ENCODE measurements around the gene BTN2A1. TPM values are rescaled to one million over a fixed set of nuclear protein-coding genes. Genes with fewer than 3 reads are reported as not detected.
A peak's percentile ranks its signal among the peaks of the same experiment; 100 is the strongest.
"Not testable (repeated sequence)": the region's sequence is repeated elsewhere in the genome, so short reads cannot be mapped to it uniquely, and the experiment has no call there.

The BTN2A1 gene
- total RNA-seq, 1 experiment from 2014 or later, result 15.0 TPM

DNA sequence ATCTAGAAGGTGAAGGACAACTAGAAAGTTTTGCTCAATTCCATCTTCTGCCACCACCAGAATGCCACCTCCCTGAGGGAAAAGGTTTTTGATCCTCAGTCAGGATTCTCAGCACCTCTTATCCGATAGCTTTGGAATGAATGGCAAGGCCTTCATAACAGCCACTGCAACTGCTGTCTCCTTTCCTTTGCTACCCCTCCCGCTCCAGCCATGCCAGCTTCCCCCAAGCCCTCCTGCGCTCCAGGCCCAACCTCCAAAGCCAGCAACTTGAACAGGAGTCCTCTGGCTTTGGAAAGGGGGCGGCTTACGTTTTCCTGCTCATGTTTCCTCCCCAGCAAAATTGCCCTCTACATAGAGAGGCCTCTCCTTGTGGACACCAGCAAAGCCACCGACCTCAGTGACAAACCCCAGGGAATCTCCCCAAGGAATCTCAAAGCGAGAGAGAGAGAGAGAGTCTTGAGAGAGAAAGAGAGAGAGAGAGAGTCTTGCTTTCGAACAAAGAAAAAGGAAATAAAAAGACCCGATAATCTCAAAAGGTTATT is 420 bp upstream of the BTN2A1 start:
- TF ChIP-seq, protein P1, sequence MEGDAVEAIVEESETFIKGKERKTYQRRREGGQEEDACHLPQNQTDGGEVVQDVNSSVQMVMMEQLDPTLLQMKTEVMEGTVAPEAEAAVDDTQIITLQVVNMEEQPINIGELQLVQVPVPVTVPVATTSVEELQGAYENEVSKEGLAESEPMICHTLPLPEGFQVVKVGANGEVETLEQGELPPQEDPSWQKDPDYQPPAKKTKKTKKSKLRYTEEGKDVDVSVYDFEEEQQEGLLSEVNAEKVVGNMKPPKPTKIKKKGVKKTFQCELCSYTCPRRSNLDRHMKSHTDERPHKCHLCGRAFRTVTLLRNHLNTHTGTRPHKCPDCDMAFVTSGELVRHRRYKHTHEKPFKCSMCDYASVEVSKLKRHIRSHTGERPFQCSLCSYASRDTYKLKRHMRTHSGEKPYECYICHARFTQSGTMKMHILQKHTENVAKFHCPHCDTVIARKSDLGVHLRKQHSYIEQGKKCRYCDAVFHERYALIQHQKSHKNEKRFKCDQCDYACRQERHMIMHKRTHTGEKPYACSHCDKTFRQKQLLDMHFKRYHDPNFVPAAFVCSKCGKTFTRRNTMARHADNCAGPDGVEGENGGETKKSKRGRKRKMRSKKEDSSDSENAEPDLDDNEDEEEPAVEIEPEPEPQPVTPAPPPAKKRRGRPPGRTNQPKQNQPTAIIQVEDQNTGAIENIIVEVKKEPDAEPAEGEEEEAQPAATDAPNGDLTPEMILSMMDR (IDR thresholded peaks at IDR 0.05; ENCODE audit: insufficient read depth in 1 of 2, low read depth in 1 of 2, low read length in 1 of 2, severe bottlenecking in 1 of 2, unreplicated experiment in 1 of 2), result no peak
- no peaks in the 10 kb centered on the region for H3K27me3 ChIP-seq (replicated peaks; ENCODE audit: control insufficient read depth, insufficient read depth, low read length)
- no peak for DNase-seq
- ChIA-PET POLR2A (no interaction called here), CTCF (no interaction called here)
- peaks cover 5% of the 10 kb centered on the region for H3K4me1 ChIP-seq
- peaks cover 1% of the 10 kb centered on the region; the same call in 1 of the 2 replicates for H3K36me3 ChIP-seq (ENCODE audit: control insufficient read depth, insufficient read depth, low read length)
- peak overlapping the region; percentile 98 for H3K27ac Mint-ChIP-seq (ENCODE audit: unreplicated experiment)
- H3K4me1 Mint-ChIP-seq (ENCODE audit: low read depth, unreplicated experiment), result peaks cover 6% of the 10 kb centered on the region
- peaks cover 25% of the 10 kb centered on the region for H3K36me3 Mint-ChIP-seq (ENCODE audit: insufficient read depth, unreplicated experiment)
- no peaks in the 10 kb centered on the region for H3K9me3 ChIP-seq
- BruUV-seq (replicated peaks), result no TSS peak
- no peaks in the 10 kb centered on the region for H3K27me3 Mint-ChIP-seq (ENCODE audit: insufficient read depth, unreplicated experiment)
- peak overlapping the region; percentile 92 for H3K4me3 Mint-ChIP-seq (ENCODE audit: unreplicated experiment)
- H3K4me3 ChIP-seq (ENCODE audit: low read depth, low read length), result peak overlapping the region; percentile 21; the same call in 1 of the 2 replicates
- H3K9me3 Mint-ChIP-seq (ENCODE audit: unreplicated experiment), result no peaks in the 10 kb centered on the region
- intact Hi-C loops (cut with micrococcal nuclease; ENCODE audit: unreplicated experiment), result no loop called here

DNA sequence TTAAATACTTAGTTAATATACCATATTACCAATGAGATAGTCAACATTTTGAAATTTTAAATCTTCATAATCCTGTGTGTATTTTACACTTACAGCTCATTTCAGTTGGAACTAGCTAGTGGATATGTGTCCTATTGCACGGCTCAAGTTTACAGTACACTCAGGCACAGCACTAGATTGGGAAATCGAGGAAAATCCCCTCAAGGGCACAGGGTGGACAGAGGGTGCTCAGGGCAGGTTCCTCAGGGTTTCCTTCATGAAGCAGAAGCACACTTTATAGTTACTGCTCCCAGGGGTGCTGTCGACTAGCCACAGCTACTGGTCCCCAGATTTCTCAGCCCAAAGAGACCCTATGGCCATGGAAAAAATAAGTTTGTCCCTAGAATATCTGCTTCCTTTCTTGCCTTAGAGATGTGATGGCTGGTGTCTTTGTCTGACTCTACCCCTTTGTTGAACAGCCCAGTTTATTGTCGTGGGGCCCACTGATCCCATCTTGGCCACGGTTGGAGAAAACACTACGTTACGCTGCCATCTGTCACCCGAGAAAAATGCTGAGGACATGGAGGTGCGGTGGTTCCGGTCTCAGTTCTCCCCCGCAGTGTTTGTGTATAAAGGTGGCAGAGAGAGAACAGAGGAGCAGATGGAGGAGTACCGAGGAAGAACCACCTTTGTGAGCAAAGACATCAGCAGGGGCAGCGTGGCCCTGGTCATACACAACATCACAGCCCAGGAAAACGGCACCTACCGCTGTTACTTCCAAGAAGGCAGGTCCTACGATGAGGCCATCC is 1.5 kb downstream of the BTN2A1 start:
- H3K9me3 Mint-ChIP-seq (ENCODE audit: unreplicated experiment), result no peaks in the 10 kb centered on the region

DNA sequence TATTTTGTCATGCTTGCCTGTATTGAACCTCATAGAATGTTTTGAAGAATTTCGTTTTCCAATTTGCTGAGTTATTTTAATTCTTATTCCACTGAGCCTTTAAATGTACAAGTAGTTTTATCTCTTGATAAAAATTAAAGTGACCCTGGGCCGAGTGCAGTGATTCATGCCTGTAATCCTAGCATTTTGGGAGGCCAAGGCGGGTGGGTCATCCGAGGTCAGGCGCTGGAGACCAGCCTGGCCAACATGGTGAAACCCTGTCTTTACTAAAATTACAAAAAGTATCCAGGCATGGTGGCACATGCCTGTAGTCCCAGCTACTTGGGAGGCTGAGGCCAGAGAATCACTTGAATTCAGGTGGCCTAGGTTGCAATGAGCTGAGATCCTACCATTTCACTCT is 3.6 kb downstream of the BTN2A1 start:
- intact Hi-C loops (cut with micrococcal nuclease; ENCODE audit: unreplicated experiment); H3K27ac Mint-ChIP-seq (ENCODE audit: unreplicated experiment); H3K9me3 Mint-ChIP-seq (ENCODE audit: unreplicated experiment); H3K4me3 ChIP-seq (ENCODE audit: low read depth, low read length); H3K4me1 ChIP-seq; H3K27me3 ChIP-seq (replicated peaks; ENCODE audit: control insufficient read depth, insufficient read depth, low read length); H3K27me3 Mint-ChIP-seq (ENCODE audit: insufficient read depth, unreplicated experiment); POLR2A ChIA-PET; H3K4me3 Mint-ChIP-seq (ENCODE audit: unreplicated experiment); H3K36me3 ChIP-seq (ENCODE audit: control insufficient read depth, insufficient read depth, low read length); DNase-seq; CTCF ChIA-PET; H3K4me1 Mint-ChIP-seq (ENCODE audit: low read depth, unreplicated experiment); BruUV-seq (replicated peaks); H3K9me3 ChIP-seq: not testable (repeated sequence)
- peaks cover 59% of the 10 kb centered on the region for H3K36me3 Mint-ChIP-seq (ENCODE audit: insufficient read depth, unreplicated experiment)

More for the DNA sequence above, 1.5 kb downstream of the BTN2A1 start:
- intact Hi-C loops (cut with micrococcal nuclease; ENCODE audit: unreplicated experiment), result no loop called here
- peak overlapping the region; percentile 9 for H3K4me3 Mint-ChIP-seq (ENCODE audit: unreplicated experiment)
- peaks cover 3% of the 10 kb centered on the region; the same call in 1 of the 2 replicates for H3K36me3 ChIP-seq (ENCODE audit: control insufficient read depth, insufficient read depth, low read length)
- H3K4me1 Mint-ChIP-seq (ENCODE audit: low read depth, unreplicated experiment), result peaks cover 6% of the 10 kb centered on the region
- POLR2A ChIA-PET, result no interaction called here
- no TSS peak for BruUV-seq (replicated peaks)
- H3K36me3 Mint-ChIP-seq (ENCODE audit: insufficient read depth, unreplicated experiment), result peaks cover 40% of the 10 kb centered on the region
- H3K4me3 ChIP-seq (ENCODE audit: low read depth, low read length), result no peak overlapping the region
- CTCF ChIA-PET, result no interaction called here
- no peaks in the 10 kb centered on the region for H3K27me3 ChIP-seq (replicated peaks; ENCODE audit: control insufficient read depth, insufficient read depth, low read length)
- DNase-seq, result no peak
- H3K27ac Mint-ChIP-seq (ENCODE audit: unreplicated experiment), result no peak overlapping the region
- TF ChIP-seq, protein P1 (IDR thresholded peaks at IDR 0.05; ENCODE audit: insufficient read depth in 1 of 2, low read depth in 1 of 2, low read length in 1 of 2, severe bottlenecking in 1 of 2, unreplicated experiment in 1 of 2), result no peak
- no peaks in the 10 kb centered on the region for H3K27me3 Mint-ChIP-seq (ENCODE audit: insufficient read depth, unreplicated experiment)
- H3K4me1 ChIP-seq, result peaks cover 5% of the 10 kb centered on the region
- H3K9me3 ChIP-seq, result no peaks in the 10 kb centered on the region
